ENCODE data around the gene ZNF319.

Gene ZNF319

DNA sequence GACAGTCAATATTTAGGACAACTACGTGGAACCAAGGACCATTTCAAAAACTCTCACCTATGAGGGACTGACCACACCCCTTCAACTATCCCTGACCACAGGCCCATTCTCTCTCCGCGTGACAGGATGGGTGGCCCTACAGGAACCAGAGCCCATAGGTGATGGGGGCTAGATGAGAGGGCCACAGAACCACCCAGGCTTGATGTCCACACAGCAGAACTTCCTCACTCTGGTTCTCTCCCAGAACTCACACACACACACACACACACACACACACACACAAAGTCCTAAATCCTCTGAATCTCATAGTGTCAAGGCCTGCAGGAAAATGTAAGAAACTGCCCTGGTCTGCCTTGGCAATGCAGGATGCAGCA lies 1.5 kb downstream of the ZNF319 start:
- H3K27ac ChIP-seq = peak overlapping the region; percentile 86
- ChIA-PET POLR2A (ENCODE audit: low non-redundant PET) (no interaction called here), CTCF (interaction anchor here (0.5 to 4.0 kb wide), 7 partner anchors 15 to 1015 kb away, joined by 3 to 36 read pairs (median 3); a partner anchor contains a TSS)
- TF ChIP-seq, protein P1, sequence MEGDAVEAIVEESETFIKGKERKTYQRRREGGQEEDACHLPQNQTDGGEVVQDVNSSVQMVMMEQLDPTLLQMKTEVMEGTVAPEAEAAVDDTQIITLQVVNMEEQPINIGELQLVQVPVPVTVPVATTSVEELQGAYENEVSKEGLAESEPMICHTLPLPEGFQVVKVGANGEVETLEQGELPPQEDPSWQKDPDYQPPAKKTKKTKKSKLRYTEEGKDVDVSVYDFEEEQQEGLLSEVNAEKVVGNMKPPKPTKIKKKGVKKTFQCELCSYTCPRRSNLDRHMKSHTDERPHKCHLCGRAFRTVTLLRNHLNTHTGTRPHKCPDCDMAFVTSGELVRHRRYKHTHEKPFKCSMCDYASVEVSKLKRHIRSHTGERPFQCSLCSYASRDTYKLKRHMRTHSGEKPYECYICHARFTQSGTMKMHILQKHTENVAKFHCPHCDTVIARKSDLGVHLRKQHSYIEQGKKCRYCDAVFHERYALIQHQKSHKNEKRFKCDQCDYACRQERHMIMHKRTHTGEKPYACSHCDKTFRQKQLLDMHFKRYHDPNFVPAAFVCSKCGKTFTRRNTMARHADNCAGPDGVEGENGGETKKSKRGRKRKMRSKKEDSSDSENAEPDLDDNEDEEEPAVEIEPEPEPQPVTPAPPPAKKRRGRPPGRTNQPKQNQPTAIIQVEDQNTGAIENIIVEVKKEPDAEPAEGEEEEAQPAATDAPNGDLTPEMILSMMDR (conservative IDR thresholded peaks at IDR 0.05; ENCODE audit: low read depth) = no peak
- DNase-seq (ENCODE audit: low spot score) = no peak

DNA sequence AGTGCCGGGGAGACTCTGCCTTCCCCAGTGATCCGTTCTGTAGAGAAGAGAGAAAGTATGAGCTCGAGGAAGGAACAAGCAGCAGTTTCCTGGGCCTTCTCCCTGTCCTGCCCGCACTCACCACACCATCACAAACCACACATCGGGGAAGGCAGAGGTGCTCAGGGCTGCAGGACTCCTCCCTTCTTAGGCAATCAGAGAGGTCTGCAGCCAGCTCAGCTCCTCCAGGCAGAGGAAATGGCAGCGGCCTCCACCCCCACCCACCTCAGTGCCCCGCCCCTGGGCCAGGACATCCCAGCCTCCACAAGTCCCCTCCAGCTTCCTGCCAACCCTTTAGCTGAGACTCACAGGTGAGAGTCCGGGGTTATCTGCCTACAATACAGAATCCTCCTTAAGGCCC lies 2.0 kb downstream of the ZNF319 start:
- peak overlapping the region; percentile 86 for H3K27ac ChIP-seq
- ChIA-PET POLR2A (ENCODE audit: low non-redundant PET) (no interaction called here), CTCF (interaction anchor here (0.7 to 4.0 kb wide), 5 partner anchors 22 to 1015 kb away, joined by 3 to 36 read pairs (median 3); a partner anchor contains a TSS)
- peak; percentile 53 for DNase-seq (ENCODE audit: low spot score)
- TF ChIP-seq, protein P1 (conservative IDR thresholded peaks at IDR 0.05; ENCODE audit: low read depth) = no peak

DNA sequence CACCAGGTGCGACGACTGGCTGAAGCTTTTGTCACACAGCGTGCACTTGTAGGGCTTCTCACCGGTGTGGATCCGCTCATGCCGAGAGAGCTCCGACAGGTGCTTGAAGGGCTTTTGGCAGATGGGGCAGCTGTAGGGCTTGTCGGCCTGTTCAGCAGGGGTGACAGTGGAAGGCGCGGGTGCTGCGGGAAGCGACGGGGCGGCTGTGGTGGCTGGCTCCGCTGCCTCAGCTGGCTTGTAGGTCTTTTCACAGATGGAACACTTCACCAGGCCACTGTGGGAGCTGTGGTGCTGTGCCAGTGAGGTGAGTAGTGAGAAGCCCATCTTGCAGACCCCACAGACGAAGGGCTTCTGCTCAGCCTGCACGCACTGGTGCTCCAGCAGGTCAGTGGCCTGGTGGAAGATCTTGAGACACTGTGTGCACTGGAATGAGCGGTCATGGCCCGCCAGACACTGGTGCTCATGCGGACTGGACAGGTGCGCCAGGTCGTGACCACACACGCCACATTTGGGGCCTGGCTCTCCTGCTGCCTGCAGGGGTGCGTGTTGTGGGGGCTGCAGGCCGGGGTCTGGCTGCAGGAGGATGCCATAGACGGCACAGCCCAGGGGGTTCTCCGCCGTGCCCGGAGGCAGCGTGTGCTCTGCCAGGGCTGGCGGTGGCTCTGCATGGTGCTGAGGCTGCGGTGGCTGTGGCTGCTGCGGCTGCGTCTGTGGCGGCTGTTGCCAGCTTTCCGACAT lies 2.8 kb downstream of the ZNF319 start:
- no peak for DNase-seq (ENCODE audit: low spot score)
- TF ChIP-seq, protein P1 (conservative IDR thresholded peaks at IDR 0.05; ENCODE audit: low read depth) = no peak

DNA sequence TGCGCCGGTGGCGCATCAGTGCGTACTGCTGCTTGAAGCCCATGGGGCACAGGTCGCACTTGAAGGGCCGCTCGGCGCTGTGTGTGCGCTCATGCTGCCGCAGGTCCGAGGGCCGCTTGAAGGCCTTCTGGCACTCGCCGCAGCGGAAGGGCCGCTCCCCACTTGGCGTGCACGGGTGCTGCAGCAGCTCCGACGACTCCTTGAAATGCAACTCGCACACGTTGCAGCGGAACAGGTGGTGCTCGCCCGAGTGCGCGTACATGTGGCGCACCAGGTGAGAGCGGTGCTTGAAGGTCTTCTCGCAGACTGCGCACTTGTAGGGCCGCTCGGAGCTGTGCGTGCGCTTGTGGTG lies 3.3 kb downstream of the ZNF319 start:
- DNase-seq (ENCODE audit: low spot score) = no peak
- no peak overlapping the region for H3K27ac ChIP-seq
- TF ChIP-seq, protein P1 (conservative IDR thresholded peaks at IDR 0.05; ENCODE audit: low read depth) = no peak
- ChIA-PET CTCF (interaction anchor here (3.8 kb wide), 1 partner anchor 91 kb away, joined by 20 read pairs; no protein-coding TSS in a partner anchor), POLR2A (ENCODE audit: low non-redundant PET) (no interaction called here)

More for the DNA sequence above, 2.8 kb downstream of the ZNF319 start:
- peak overlapping the region; percentile 86 for H3K27ac ChIP-seq
- CTCF ChIA-PET = interaction anchor here (3.8 kb wide), 1 partner anchor 91 kb away, joined by 20 read pairs; no protein-coding TSS in a partner anchor
- POLR2A ChIA-PET (ENCODE audit: low non-redundant PET) = no interaction called here

DNA sequence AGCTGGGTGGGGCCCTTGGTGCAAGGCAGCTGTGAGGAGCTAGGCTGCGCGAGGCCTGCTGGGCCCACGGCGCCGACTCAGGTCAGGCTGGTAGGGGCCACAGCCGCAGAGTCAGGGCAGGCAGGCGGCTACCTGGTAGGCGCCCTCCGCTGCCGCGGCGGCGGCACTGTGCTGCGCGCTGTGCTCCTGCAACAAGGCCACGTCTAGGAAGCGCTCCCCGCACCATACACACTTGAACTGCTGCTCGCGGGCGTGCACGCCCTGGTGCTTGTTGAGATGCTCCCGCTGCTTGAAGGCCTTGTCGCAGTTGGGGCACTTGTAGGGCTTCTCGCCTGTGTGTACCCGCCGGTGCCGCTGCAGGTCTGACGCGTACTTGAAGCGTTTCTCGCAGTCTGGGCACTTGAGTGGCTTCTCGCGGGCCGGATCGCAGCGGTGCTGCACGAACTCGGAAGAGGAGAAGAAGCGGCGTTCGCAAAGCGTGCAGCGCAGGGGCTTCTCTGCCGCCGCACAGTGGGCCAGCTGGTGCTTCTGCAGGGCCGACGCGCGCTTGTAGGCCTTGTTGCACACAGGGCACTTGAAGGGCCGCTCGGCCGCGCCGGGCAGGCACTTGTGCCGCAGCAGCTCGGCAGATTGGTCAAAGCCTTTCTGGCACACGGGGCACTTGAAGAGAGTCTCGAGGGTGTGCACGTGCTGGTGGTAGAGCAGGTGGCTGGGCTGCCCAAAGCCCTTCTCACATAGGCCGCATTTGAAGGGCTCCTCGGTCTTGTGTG lies 3.9 kb downstream of the ZNF319 start:
- CTCF ChIA-PET = no interaction called here
- POLR2A ChIA-PET (ENCODE audit: low non-redundant PET) = no interaction called here
- DNase-seq (ENCODE audit: low spot score) = no peak
- H3K27ac ChIP-seq = peak overlapping the region; percentile 61
- TF ChIP-seq, protein P1 (conservative IDR thresholded peaks at IDR 0.05; ENCODE audit: low read depth) = no peak

DNA sequence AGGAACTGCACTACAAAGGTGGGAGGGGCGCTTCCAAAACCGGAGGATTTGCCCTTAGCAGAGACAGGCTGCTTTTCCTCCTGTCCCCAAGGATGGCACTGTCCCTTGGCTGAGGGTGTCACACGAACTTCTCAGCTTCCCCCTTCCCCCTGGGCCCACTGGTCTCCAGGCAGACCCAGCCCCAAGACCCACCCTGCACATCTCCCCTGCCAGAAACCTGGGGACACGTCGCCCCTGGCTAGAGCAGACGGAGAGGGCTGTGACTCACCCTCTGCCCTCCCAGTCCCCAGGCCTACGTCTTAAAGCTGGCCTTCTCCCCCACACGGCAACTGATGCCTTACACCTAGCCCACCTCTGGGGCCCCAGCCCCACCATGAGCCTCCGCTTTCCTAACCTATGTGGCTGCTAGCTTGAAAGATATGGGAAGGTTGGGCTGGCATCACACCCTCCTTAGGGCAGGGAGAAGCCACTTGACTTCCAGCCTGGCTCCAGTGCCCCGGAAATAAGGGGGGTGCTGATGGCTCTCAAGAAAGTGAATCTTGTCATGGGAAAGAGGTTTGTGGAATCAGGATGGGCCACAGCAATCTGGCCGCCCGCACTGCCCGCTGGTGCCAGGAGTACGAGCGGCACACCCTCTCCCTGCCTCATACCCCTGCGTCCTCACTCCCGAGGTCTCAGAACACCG lies 4.6 kb downstream of the ZNF319 start:
- TF ChIP-seq, protein P1 (conservative IDR thresholded peaks at IDR 0.05; ENCODE audit: low read depth) = no peak
- POLR2A ChIA-PET (ENCODE audit: low non-redundant PET) = no interaction called here
- peak overlapping the region; percentile 61 for H3K27ac ChIP-seq
- CTCF ChIA-PET = no interaction called here
- DNase-seq (ENCODE audit: low spot score) = no peak
